K562 (cell line): ENCODE results near the gene KCTD11. TPM values are rescaled to one million over a fixed set of nuclear protein-coding genes. Genes with fewer than 3 reads are reported as not detected.

ENCODE experiments used
- CEBPG ChIP-seq, 3 experiments: fragments of 200-800 bp in 1 of 3; sonication (Bioruptor generic) in 1 of 3; sonication (generic) in 1 of 3; formaldehyde crosslinking in 1 of 3; IDR thresholded peaks in 2 of 3; conservative IDR thresholded peaks in 1 of 3; 2 replicates each; pipeline versions ENCODE4 v1.6.1 to v1.8.0; 2016 to 2022; ENCODE audit warnings: missing compliant biosample characterization in 2 of 3, missing genetic modification characterization in 2 of 3, mild to moderate bottlenecking in 1 of 3, missing genetic modification reagents in 1 of 3
- FOXM1 ChIP-seq, 2 experiments: fragments of 450-650 bp in 1 of 2; sonication (generic) in 1 of 2; formaldehyde crosslinking in 1 of 2; IDR thresholded peaks; 2 replicates each; pipeline versions ENCODE4 v1.6.1 to v1.9.0; 2017 to 2022; ENCODE audit warnings: low read depth in 2 of 2, mild to moderate bottlenecking in 2 of 2, missing genetic modification reagents in 1 of 2, moderate library complexity in 1 of 2
- HNRNPH1 ChIP-seq: fragments of 200-400 bp; formaldehyde crosslinking; optimal IDR thresholded peaks from 2 replicates; pipeline ENCODE3; 2017; ENCODE audit warnings: low read depth, mild to moderate bottlenecking, low read length, moderate library complexity
- MAZ ChIP-seq, 2 experiments: fragments of 450-650 bp in 1 of 2; sonication (generic) in 1 of 2; formaldehyde crosslinking; IDR thresholded peaks in 1 of 2; conservative IDR thresholded peaks in 1 of 2; 2 replicates each; pipeline versions ENCODE4 v1.4.0 to v1.5.0; 2020; ENCODE audit warnings: mild to moderate bottlenecking in 1 of 2, missing genetic modification reagents in 1 of 2
- NCOR1 ChIP-seq: fragments of 450-650 bp; IDR thresholded peaks from 2 replicates; pipeline ENCODE4 v1.6.1; 2016; ENCODE audit warnings: mild to moderate bottlenecking, moderate library complexity
- NFIC ChIP-seq: fragments of 450-650 bp; IDR thresholded peaks from 2 replicates; pipeline ENCODE4 v1.6.1; 2017; ENCODE audit warnings: mild to moderate bottlenecking, inconsistent platforms
- NKRF ChIP-seq: fragments of 450-650 bp; IDR thresholded peaks from 2 replicates; pipeline ENCODE4 v1.6.1; 2016; ENCODE audit warnings: borderline replicate concordance
- POLR2A ChIP-seq: fragments of 450-650 bp; conservative IDR thresholded peaks from 2 replicates; pipeline ENCODE4 v1.6.1; 2016
- POLR2AphosphoS5 ChIP-seq: IDR thresholded peaks from 2 replicates; pipeline ENCODE4 v1.6.1; 2011; ENCODE audit warnings: mild to moderate bottlenecking, low read depth, low read length, moderate library complexity; ENCODE audit not compliant: control insufficient read depth, insufficient read depth
- POLR2B ChIP-seq: fragments of 450-650 bp; IDR thresholded peaks from 2 replicates; pipeline ENCODE4 v1.6.1; 2018; ENCODE audit warnings: low read depth; ENCODE audit not compliant: partially characterized antibody
- POLR2H ChIP-seq: IDR thresholded peaks from 2 replicates; pipeline ENCODE4 v1.6.1; 2016; ENCODE audit warnings: missing genetic modification characterization, low read depth, mild to moderate bottlenecking, control low read depth, missing compliant biosample characterization, moderate library complexity
- RFX7 ChIP-seq: fragments of 250-450 bp; sonication (Bioruptor Pico); IDR thresholded peaks from 2 replicates; pipeline ENCODE4 v1.5.1; 2021; ENCODE audit warnings: mild to moderate bottlenecking
- SIN3A ChIP-seq, 2 experiments: fragments of 150-350 bp in 1 of 2; IDR thresholded peaks; 2 replicates each; pipeline ENCODE4 v1.6.1; 2011 to 2016; ENCODE audit warnings: borderline replicate concordance in 2 of 2, low read depth in 2 of 2, low read length in 2 of 2, mild to moderate bottlenecking in 2 of 2, moderate library complexity in 2 of 2; ENCODE audit not compliant: control insufficient read depth in 1 of 2
- TAF15 ChIP-seq: fragments of 200-400 bp; formaldehyde crosslinking; IDR thresholded peaks from 2 replicates; pipeline ENCODE4 v1.6.1; 2017; ENCODE audit warnings: mild to moderate bottlenecking, low read depth, low read length, moderate library complexity
- TAF9B ChIP-seq: fragments of 450-650 bp; IDR thresholded peaks from 2 replicates; pipeline ENCODE4 v1.6.1; 2018; ENCODE audit warnings: mild to moderate bottlenecking; ENCODE audit not compliant: partially characterized antibody
- TBP ChIP-seq: optimal IDR thresholded peaks from 2 replicates; pipeline ENCODE3; 2011; ENCODE audit warnings: low read depth, low read length, improper control_type of control experiment
- ZNF217 ChIP-seq: sonication (generic); formaldehyde crosslinking; IDR thresholded peaks from 2 replicates; pipeline ENCODE4 v1.8.0; 2022; ENCODE audit warnings: mild to moderate bottlenecking, missing genetic modification reagents
- polyA plus RNA-seq, 8 experiments: library from polyadenylated mRNA; depleted of rRNA in 4 of 8; stranded (reverse) in 5 of 8; unstranded in 3 of 8; fragments of >200 nt; fragmentation: Nextera tagmentation in 2 of 8; fragmentation: Illumina TruSeq in 1 of 8; extraction: Ambion mirVana in 2 of 8; extraction: Trizol in 1 of 8; gene quantifications; 2 replicates each; pipeline versions ENCODE4 v1.2.1 to v1.2.3, GENCODE V29; 2011 to 2014; ENCODE audit warnings: inconsistent platforms in 1 of 8, missing spikeins in 1 of 8
- total RNA-seq, 7 experiments: library from RNA; depleted of rRNA in 6 of 7; stranded (reverse); fragments of >200 nt in 6 of 7; fragmentation: Illumina TruSeq in 2 of 7; extraction: Trizol in 2 of 7; gene quantifications; 2 replicates each; pipeline versions ENCODE4 v1.2.1 to v1.2.3, GENCODE V29; 2011 to 2021; ENCODE audit warnings: low replicate concordance in 1 of 7
- TF ChIP-seq, protein P1 (sequence below): fragments of 450-650 bp; IDR thresholded peaks from 2 replicates; pipeline ENCODE4 v1.6.1; 2016
- TF ChIP-seq, protein P2 (sequence below): fragments of 200-800 bp; sonication (Bioruptor generic); IDR thresholded peaks from 2 replicates; pipeline ENCODE4 v1.6.1; 2017; ENCODE audit warnings: missing genetic modification characterization, missing compliant biosample characterization

Gene KCTD11
- total and polyA plus RNA-seq, 9 of the 15 experiments (the other 6 are each of a cell fraction or from before 2014, with no cell fraction given) = 0.01 to 3.2 (median 2.5) TPM; not detected in 1

GRCh38 chr17:7308625-7309433, 43.1 kb upstream of the KCTD11 start (continued):
- TF ChIP-seq FOXM1 (IDR thresholded peaks at IDR 0.05; ENCODE audit: low read depth) = no peak
- no peak for TF ChIP-seq FOXM1 (CRISPR knock-in tag; IDR thresholded peaks at IDR 0.05; ENCODE audit: low read depth)
- peak; percentile 51 for TF ChIP-seq NKRF
- TF ChIP-seq POLR2AphosphoS5 = peak; percentile 11; the same call in 1 of the 2 replicates
- peak; percentile 15 to 34; a peak in 1 of 4 replicates for TF ChIP-seq MAZ (CRISPR knock-in tag; conservative IDR thresholded peaks at IDR 0.05 in 1 of 2, IDR thresholded peaks at IDR 0.05 in 1 of 2)
- TF ChIP-seq POLR2A = peak; percentile 92
- no peak for TF ChIP-seq HNRNPH1
- 0 out of 2 replicates have a peak, but pooled peaks have one; percentile 17 for TF ChIP-seq NCOR1
- no peak for TF ChIP-seq CEBPG (CRISPR knock-in tag; IDR thresholded peaks at IDR 0.05)
- TF ChIP-seq CEBPG (tag; conservative IDR thresholded peaks at IDR 0.05 in 1 of 2, IDR thresholded peaks at IDR 0.05 in 1 of 2) = no peak
- TF ChIP-seq, protein P1, sequence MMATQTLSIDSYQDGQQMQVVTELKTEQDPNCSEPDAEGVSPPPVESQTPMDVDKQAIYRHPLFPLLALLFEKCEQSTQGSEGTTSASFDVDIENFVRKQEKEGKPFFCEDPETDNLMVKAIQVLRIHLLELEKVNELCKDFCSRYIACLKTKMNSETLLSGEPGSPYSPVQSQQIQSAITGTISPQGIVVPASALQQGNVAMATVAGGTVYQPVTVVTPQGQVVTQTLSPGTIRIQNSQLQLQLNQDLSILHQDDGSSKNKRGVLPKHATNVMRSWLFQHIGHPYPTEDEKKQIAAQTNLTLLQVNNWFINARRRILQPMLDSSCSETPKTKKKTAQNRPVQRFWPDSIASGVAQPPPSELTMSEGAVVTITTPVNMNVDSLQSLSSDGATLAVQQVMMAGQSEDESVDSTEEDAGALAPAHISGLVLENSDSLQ = peak; percentile 35; the same call in 1 of the 2 replicates
- TF ChIP-seq, protein P2, sequence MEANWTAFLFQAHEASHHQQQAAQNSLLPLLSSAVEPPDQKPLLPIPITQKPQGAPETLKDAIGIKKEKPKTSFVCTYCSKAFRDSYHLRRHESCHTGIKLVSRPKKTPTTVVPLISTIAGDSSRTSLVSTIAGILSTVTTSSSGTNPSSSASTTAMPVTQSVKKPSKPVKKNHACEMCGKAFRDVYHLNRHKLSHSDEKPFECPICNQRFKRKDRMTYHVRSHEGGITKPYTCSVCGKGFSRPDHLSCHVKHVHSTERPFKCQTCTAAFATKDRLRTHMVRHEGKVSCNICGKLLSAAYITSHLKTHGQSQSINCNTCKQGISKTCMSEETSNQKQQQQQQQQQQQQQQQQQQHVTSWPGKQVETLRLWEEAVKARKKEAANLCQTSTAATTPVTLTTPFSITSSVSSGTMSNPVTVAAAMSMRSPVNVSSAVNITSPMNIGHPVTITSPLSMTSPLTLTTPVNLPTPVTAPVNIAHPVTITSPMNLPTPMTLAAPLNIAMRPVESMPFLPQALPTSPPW (CRISPR knock-in tag) = peak; percentile 94
- no peak for TF ChIP-seq RFX7 (CRISPR knock-in tag)
- TF ChIP-seq POLR2H (tag) = peak; percentile 49; the same call in 1 of the 2 replicates
- TF ChIP-seq SIN3A (IDR thresholded peaks at IDR 0.05; ENCODE audit: borderline replicate concordance in 2 of 2, control insufficient read depth in 1 of 2, low read depth in 2 of 2, low read length in 2 of 2) = no peak
- TF ChIP-seq NFIC = 0 out of 2 replicates have a peak, but pooled peaks have one; percentile 31
- peak; percentile 79 for TF ChIP-seq TBP
- TF ChIP-seq POLR2B = peak; percentile 66
- TF ChIP-seq TAF15 = no peak
- TF ChIP-seq ZNF217 (CRISPR knock-in tag) = no peak
- TF ChIP-seq TAF9B = peak; percentile 48
